Endometrial microvascular endothelial cells (primary cell): ENCODE measurements around the gene LRRC25. TPM values are rescaled to one million over a fixed set of nuclear protein-coding genes. Genes with fewer than 3 reads are reported as not detected.
"Not testable (repeated sequence)": the region's sequence is repeated elsewhere in the genome, so short reads cannot be mapped to it uniquely, and the experiment has no call there.

ENCODE experiments used
- in situ Hi-C: cut with HindIII; loops from 2 replicates; pipeline ENCODE4 v1.10.0; 2017; ENCODE audit warnings: low sequenced_read_pairs, low pct_unique_long_range_greater_than_20kb; ENCODE audit errors: inconsistent ontology term
- total RNA-seq: library from RNA; depleted of rRNA; stranded (reverse); fragments of >200 nt; gene quantifications from one replicate; pipeline ENCODE4 v1.2.3, GENCODE V29; 2015; ENCODE audit errors: inconsistent ontology term

The LRRC25 gene
- total RNA-seq, 1 donor from 2014 or later = not detected

DNA sequence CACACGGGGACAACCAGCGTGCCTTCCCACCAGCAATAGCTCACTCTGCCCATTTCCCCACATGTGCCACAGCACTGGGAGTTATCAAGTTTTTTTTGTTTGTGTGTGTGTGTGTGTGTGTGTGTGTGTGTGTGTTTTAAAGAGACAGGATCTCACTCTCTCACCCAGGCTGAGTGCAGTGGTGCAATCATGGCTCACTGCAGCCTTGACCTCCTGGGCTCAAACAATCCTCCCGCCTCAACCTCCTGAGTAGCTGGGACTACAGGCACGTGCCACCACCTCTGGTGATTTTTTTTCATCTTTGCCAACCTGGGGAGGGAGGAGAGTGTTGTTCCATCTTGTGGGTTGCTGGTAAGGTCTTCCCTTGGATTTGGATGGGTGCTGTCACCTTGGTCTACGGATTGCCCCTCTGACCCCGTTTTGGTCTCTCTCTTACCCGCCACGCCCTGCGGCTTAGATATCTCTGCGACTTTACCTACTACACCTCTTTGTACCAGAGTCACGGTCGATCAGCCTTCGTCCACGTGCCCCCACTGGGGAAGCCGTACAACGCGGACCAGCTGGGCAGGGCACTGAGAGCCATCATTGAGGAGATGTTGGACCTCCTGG, 34.4 kb downstream of the LRRC25 start:
- in situ Hi-C loops = no loop called here

DNA sequence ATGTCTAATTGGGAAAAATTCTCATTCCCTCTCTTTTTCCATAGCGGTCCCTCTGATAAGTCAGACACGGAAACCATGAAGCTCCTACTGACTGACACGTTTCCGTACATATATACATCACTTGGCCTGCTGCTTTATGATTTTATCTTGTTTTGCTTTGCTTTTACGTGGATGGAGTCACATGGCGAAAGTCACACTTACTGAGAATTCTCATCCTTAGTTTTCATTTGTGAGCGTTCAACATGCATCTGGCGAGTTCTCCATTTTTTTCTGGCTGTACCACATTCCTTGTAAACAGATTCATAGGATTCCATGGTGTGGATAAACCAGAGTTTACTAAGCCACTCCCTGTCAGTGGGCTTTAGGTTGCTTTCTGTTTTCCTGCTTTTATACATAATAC, 35.8 kb downstream of the LRRC25 start:
- in situ Hi-C loops = no loop called here

DNA sequence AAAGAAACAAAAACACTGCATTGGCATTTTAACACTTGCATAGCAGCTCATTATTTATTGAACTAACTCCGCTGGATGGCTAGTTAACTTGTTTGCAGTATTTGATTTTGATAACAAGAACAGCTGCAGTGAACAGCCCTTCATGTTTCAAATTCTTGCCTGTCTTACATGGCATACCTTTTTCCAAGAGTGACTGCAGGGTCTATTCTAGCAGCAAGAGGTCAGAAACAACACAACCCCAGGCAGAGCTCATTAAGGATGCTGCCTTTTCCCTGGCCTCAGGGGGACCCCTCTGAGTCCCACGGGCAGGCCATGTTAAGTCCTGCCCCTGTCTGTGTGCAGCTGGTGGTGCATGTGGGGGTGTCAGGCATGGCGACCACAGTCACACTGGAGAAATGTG, 40.4 kb downstream of the LRRC25 start:
- in situ Hi-C loops = no loop called here

DNA sequence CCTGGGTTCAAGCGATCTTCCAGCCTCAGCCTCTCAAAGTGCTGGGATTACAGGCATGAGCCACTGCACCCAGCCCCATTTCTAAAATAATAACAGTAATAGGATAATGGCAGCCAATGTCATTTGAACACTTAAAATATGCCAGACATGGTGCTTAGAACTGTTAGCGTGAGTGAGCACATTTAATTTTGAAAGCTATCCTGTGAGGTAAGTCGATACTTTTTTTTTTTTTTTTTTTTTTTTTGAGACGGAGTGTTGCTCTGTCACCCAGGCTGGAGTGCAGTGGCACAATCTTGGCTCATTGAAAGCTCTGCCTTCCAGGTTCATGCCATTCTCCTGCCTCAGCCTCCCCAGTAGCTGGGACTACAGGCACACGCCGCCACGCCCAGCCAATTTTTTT, 42.7 kb downstream of the LRRC25 start:
- in situ Hi-C loops = not testable (repeated sequence)

DNA sequence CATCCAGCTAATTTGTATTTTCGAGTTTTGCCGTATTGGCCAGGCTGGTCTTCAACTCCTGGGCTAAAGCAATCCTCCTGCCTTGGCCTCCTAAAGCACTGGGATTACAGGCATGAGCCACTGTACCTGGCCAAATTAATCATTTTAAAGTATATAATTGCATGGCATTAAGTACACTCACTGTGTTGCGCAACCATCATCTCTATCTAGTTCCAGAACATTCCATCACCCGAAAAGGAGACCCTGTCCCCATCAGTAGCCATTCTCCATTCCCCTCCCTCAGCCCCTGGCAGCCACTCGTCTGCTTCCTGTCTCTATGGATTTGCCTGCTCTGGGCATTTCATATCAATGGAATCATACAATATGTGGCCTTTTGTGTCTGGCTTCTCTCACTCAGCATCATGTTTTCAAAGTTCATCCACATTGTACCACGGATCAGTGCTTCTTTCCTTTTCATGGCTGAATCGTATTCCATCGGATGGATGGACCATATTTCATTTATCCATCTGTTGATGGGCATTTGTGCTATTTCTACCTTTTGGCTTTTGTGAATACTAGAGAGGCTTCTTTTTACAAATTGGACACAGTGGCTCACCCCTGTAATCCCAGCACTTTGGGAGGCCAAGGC, 43.9 kb downstream of the LRRC25 start:
- in situ Hi-C loops = no loop called here

DNA sequence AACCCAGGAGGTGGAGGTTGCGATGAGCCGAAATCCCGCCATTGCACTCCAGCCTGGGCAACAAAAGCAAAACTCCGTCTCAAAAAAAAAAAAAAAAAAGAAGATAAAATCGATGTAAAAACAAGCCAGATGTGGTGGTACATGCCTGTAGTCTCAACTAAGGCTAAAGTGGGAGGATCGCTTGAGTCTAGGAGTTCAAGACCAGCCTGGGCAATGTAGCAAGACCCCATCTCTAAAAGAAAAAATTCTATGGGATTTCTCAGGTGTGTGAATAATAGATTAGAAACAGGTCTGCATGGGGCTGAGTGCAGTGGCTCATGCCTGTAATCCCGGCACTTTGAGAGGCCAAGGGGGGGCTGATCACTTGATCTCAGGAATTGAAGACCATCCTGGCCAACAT, 45.9 kb downstream of the LRRC25 start:
- in situ Hi-C loops = no loop called here

DNA sequence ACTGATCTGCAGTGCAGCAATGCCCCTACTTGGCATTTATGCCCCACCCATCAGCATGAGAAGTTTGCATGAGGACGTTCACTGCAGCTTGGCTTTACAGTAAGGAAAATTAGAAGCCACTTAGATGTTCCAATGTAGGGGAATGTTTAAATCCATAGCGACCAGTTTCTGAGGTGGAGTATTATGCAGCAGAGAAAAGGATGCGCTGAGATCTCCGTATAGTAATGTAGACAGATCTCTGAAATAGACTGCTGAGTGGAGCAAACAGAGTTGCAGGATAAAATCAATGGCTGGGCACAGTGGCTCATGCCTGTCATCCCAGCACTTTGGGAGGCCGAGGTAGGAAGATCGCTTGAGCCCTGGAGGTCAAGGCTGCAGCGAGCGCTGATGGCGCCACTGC, 46.9 kb downstream of the LRRC25 start:
- in situ Hi-C loops = no loop called here

DNA sequence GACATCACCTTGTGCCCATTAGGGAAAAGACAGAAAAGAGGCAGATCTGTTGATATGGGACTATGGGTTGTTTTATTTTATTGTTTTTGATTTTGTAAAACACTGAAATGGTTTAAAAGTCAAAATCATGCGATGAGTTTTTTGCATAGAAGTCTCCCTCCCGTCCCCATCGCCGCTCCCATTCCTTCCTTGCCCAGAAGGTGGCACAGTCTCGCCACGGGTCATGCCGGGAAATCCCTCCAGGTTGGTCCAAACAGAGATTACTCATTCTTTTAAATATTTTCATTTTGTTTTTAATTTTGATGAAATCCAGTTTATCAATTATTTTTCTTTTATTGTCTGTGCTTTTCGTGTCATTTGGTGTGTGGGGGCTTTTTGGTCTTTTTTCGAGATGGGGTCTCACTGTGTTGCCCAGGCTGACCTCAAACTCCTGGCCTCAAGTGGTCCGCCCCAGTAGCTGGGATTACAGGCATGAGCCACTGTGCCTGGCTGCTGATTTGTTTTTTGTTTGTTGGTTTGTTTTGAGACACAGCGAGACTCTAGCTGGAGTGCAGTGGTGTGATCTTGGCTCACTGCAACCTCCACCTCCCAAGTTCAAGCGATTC, 47.8 kb downstream of the LRRC25 start:
- in situ Hi-C loops = no loop called here

DNA sequence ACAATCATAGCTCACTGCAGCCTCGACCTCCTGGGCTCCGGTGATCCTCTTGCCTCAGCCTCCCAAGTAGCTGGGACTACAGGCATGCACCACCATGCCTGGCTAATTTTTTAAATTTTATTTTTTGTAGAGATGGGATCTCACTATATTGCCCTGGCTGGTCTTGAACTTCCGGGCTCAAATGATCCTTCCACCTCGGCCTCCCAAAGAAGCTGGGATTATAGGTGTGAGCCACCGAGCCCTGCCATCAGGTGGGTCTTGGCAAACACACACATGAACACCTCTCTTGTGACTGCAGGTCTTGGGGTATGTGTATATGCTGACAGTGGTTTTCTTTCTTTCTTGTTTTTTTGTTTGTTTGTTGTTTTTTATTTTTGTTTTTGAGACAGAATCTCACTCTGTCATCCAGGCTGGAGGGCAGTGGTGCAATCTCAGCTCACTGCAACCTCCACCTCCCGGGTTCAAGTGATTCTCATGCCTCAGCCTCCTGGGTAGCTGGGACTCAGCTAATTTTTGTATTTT, 48.5 kb downstream of the LRRC25 start:
- in situ Hi-C loops = not testable (repeated sequence)

DNA sequence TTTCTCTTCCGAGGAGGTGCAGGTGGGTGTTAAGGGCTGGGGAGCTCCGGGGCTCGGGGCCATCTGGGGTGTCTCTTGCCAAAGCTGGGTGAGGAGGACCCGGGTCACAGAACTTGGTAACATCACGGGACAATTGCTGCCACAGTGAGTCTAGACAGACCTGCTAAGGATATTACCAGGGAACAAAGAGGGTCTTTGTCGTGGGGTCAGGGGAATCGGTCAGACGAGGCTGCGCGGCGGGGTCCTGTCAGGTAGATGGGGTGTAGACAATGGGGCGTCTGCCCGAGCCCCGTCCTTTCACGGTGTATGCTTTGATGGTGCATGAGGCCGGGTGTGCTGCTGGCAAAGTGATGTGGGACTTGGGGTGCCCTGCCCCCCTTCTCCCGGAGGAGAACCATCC, 49.3 kb downstream of the LRRC25 start:
- in situ Hi-C loops = no loop called here

DNA sequence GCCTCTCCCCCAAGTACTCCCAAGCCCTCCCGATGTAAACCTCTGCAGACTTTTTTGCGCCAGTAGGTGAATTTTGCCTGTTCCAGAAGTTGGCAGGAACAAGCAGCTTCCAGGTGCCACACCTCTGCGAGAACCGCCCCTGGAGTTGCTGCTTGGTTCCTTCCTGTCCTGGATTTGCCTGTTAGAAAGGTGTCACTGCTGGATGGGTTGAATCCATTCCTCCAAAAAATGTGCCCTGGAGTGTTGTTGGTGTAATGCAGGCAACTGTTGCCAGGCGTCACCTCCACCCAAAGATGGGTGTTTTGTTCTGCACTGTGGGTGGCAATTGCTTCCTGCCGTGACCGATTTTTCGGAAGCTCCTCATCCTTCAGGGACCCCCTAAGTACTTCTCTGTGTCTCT, 51.3 kb downstream of the LRRC25 start:
- in situ Hi-C loops = no loop called here

DNA sequence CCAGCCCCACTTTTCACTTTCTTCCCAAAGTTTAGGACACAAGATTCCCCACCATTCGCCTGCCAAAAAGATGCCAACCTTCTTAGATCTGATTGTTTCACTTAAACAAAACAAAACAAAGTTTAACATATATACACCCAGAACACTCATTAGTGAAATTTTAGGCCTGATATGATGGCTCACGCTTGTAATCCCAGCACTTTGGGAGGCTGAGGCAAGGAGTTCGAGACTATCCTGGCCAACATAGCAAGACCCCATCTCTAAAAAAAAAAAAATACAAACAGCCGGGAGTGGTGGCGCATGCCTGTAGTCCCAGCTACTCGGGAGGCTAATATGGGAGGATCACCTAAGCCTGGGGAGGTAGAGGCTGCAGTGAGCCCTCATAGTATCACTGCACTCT, 52.1 kb downstream of the LRRC25 start:
- in situ Hi-C loops = no loop called here

DNA sequence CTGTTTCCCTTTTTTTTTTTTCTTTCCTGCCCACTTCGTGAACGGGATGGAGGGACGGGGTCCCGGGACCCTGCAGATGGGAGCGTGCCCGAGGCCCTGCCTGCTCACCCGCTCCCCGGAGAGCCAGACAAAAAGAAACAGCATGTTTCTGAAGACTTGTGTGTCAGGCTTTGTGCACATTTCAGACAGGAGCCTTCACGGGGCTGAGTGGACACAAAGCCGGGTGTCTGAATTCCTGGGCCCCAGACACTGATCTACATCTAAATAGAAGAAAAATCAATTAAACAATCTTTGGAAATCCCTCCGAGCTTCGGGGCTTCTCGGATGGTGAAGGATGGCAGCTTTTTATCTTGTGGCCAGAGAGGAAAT, 52.9 kb downstream of the LRRC25 start:
- in situ Hi-C loops = no loop called here

DNA sequence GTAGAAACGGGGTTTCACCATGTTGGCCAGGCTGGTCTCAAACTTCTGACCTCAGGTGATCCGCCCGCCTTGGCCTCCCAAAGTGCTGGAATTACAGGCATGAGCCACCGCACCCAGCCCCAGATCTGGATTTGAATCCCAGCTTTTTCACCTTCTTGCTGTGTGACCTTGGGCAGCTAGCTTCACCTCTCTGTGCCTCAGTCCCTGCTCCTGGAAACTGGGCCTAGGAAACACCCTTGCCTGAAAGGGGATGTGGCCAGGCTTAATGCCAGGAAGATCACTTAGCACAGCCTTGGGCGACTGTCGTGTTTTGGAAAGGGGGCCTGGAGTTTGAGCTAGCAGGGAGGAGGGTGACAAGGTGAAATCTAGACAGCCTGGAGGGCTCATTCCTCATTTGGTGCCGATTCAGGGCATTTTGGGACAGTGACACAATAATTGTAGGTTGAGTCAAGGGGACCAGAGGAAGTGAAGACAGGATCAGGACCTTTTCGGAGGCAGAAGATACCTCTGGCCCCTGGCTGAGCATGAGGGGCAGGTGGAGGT, 55.3 kb downstream of the LRRC25 start:
- in situ Hi-C loops = no loop called here

Other genes with a start within 250 kb of the LRRC25 start
- gene PIK3R2, start 244.5 kb downstream of the LRRC25 start, total RNA-seq = 11.2 TPM
- 13.2 TPM for gene IFI30, start 223.8 kb downstream of the LRRC25 start, total RNA-seq
- 52.6 TPM for gene MPV17L2, start 204.4 kb downstream of the LRRC25 start, total RNA-seq
- 2.6 TPM for gene RAB3A, start 193.6 kb downstream of the LRRC25 start, total RNA-seq
- not detected for gene PDE4C, start 171.2 kb downstream of the LRRC25 start, total RNA-seq
- 0.46 TPM for gene IQCN, start 123.2 kb downstream of the LRRC25 start, total RNA-seq
- gene JUND, start 116.0 kb downstream of the LRRC25 start, total RNA-seq = 99.6 TPM
- 293 TPM for gene LSM4, start 74.5 kb downstream of the LRRC25 start, total RNA-seq
- 5.8 TPM for gene PGPEP1, start 57.0 kb downstream of the LRRC25 start, total RNA-seq
- 305 TPM for gene GDF15, start 11.5 kb downstream of the LRRC25 start, total RNA-seq
- gene SSBP4, start 21.8 kb upstream of the LRRC25 start, total RNA-seq = 174 TPM
- 22.4 TPM for gene ISYNA1, start 40.5 kb upstream of the LRRC25 start, total RNA-seq
- 18.6 TPM for gene ELL, start 124.4 kb upstream of the LRRC25 start, total RNA-seq
- 223 TPM for gene FKBP8, start 146.0 kb upstream of the LRRC25 start, total RNA-seq
- gene KXD1, start 160.2 kb upstream of the LRRC25 start, total RNA-seq = 194 TPM
- 931 TPM for gene UBA52, start 174.2 kb upstream of the LRRC25 start, total RNA-seq
- 65.9 TPM for gene REX1BD, start 191.2 kb upstream of the LRRC25 start, total RNA-seq
- 0.84 TPM for gene CRLF1, start 209.2 kb upstream of the LRRC25 start, total RNA-seq
- not detected for gene TMEM59L, start 215.2 kb upstream of the LRRC25 start, total RNA-seq
- 1.5 TPM for gene KLHL26, start 239.4 kb upstream of the LRRC25 start, total RNA-seq